Measurements from ENCODE around the gene PPARD. TPM values are rescaled to one million over a fixed set of nuclear protein-coding genes. Genes with fewer than 3 reads are reported as not detected.

PPARD gene
- total RNA-seq, 1 donor from 2014 or later: 30.2 TPM

DNA sequence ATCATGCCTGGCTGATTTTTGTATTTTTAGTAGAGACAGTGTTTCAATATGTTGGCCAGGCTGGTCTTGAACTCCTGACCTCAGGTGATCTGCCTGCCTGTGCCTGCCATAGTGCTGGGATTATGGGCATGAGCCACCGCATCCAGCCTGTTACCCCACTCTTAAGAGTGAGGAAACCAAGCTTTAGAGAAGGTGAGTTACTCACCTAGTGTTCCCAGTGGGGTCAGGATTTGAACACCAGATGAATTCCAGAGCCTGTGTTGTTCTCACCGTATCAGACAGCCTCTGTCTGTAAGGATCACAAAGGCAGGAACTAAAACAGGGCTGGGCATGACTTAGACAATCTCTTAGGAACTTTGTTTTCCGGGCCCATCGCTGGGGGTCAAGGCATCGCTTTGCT is 100.3 kb downstream of the PPARD start:
- H3K4me1 ChIP-seq: no peaks in the 10 kb centered on the region
- intact Hi-C loops (cut with DNase I): loop anchor here (10.0 kb wide), 1 partner anchor 98 kb away; the partner anchor contains the start of gene PPARD
- no peak for TF ChIP-seq CTCF (IDR thresholded peaks at IDR 0.05)
- H3K9me3 ChIP-seq: no peaks in the 10 kb centered on the region
- no peak overlapping the region for H3K27ac ChIP-seq
- H3K27me3 ChIP-seq (ENCODE audit: low read depth): no peaks in the 10 kb centered on the region
- no peak overlapping the region for H3K4me3 ChIP-seq
- ATAC-seq (no peak), DNase-seq (no peak)
- no peaks in the 10 kb centered on the region for H3K36me3 ChIP-seq

DNA sequence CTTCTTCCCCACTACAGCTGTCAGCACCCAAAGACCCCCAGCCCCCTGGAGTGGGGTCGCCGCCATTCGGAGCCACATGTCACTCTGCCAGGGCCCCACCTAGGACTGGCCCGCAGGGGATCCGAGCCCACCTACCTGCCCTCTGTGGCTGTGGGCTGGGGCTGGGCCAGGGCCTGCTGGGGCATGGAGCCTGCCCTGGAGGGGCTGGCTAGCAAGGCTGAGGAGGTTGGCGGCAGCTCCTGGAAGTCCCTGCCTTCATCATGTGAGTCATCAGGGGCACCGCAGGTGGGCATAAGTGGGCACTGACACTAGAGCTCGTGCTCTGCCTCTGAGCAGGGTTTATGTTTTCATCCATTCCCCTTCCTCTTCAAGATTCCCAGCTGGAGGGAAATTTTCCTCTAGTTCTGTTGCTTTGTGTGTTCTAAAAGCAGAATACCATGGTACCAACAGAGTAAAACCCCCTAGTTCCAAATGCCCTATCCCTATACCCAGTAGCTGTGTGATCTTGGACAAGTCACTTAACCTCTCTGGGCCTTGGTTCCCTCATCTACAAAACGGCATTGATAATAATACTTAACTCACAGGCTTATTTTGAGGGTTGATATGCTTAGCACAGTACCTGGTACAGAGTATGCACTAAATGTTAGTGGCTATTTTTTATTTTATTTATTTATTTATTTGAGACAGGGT is 101.1 kb downstream of the PPARD start:
- intact Hi-C loops (cut with DNase I): loop anchor here (10.0 kb wide), 1 partner anchor 99 kb away; the partner anchor contains the start of gene PPARD
- H3K27me3 ChIP-seq (ENCODE audit: low read depth): no peaks in the 10 kb centered on the region
- TF ChIP-seq CTCF (IDR thresholded peaks at IDR 0.05): no peak
- peak in 1 of 2 donors; percentile 23 for ATAC-seq
- H3K4me1 ChIP-seq: no peaks in the 10 kb centered on the region
- H3K36me3 ChIP-seq: no peaks in the 10 kb centered on the region
- H3K27ac ChIP-seq: no peak overlapping the region
- DNase-seq: no peak
- H3K4me3 ChIP-seq: no peak overlapping the region
- H3K9me3 ChIP-seq: no peaks in the 10 kb centered on the region

GRCh38 chr6:35445691-35446090 is 103.3 kb downstream of the PPARD start:
- no peaks in the 10 kb centered on the region for H3K27me3 ChIP-seq (ENCODE audit: low read depth)
- H3K9me3 ChIP-seq: no peaks in the 10 kb centered on the region
- TF ChIP-seq CTCF (IDR thresholded peaks at IDR 0.05): no peak
- no peaks in the 10 kb centered on the region for H3K36me3 ChIP-seq
- no peak overlapping the region for H3K27ac ChIP-seq
- intact Hi-C loops (cut with DNase I): loop anchor here (10.0 kb wide), 1 partner anchor 101 kb away; the partner anchor contains the start of gene PPARD
- no peak for ATAC-seq
- no peak overlapping the region for H3K4me3 ChIP-seq
- no peak for DNase-seq
- peaks cover 5% of the 10 kb centered on the region for H3K4me1 ChIP-seq

GRCh38 chr6:35448191-35448590 is 105.8 kb downstream of the PPARD start:
- intact Hi-C loops (cut with DNase I): loop anchor here (10.0 kb wide), 1 partner anchor 103 kb away; the partner anchor contains the start of gene PPARD
- H3K4me3 ChIP-seq: no peak overlapping the region

GRCh38 chr6:35449287-35449881 is 107.0 kb downstream of the PPARD start:
- DNase-seq: no peak
- ATAC-seq: peak; percentile 62 to 69
- no peaks in the 10 kb centered on the region for H3K9me3 ChIP-seq
- peak; percentile 77 for TF ChIP-seq CTCF (IDR thresholded peaks at IDR 0.05)
- H3K36me3 ChIP-seq: no peaks in the 10 kb centered on the region
- no peak overlapping the region for H3K4me3 ChIP-seq
- peaks cover 30% of the 10 kb centered on the region for H3K4me1 ChIP-seq
- H3K27ac ChIP-seq: no peak overlapping the region
- intact Hi-C loops (cut with DNase I): loop anchor here (10.0 kb wide), 1 partner anchor 105 kb away; the partner anchor contains the start of gene PPARD
- no peaks in the 10 kb centered on the region for H3K27me3 ChIP-seq (ENCODE audit: low read depth)

More at GRCh38 chr6:35448191-35448590, 105.8 kb downstream of the PPARD start:
- no peak for DNase-seq
- Histone ChIP-seq H3K36me3 (no peaks in the 10 kb centered on the region), H3K27ac (no peak overlapping the region), H3K27me3 (ENCODE audit: low read depth) (no peaks in the 10 kb centered on the region), H3K9me3 (no peaks in the 10 kb centered on the region), H3K4me1 (peaks cover 18% of the 10 kb centered on the region)
- TF ChIP-seq CTCF (IDR thresholded peaks at IDR 0.05): no peak
- ATAC-seq: no peak

Data from lower lobe of right lung (tissue), 2 donors.